ENCODE data around the gene SACS. TPM values are rescaled to one million over a fixed set of nuclear protein-coding genes. Genes with fewer than 3 reads are reported as not detected.

Gene SACS
- total RNA-seq, 1 donor, result 87.7 TPM

GRCh38 chr13:23372264-23372906 lies 61.1 kb downstream of the SACS start:
- no peak for TF ChIP-seq CTCF (IDR thresholded peaks at IDR 0.05; ENCODE audit: insufficient read depth, low read depth, low read length)
- no peak overlapping the region for H3K4me3 ChIP-seq (ENCODE audit: low read depth, low read length)
- peak; percentile 47 for DNase-seq (ENCODE audit: low read depth)

GRCh38 chr13:23367907-23368306 lies 65.6 kb downstream of the SACS start:
- DNase-seq (ENCODE audit: low read depth), result no peak
- TF ChIP-seq CTCF (IDR thresholded peaks at IDR 0.05; ENCODE audit: insufficient read depth, low read depth, low read length), result no peak
- H3K4me3 ChIP-seq (ENCODE audit: low read depth, low read length), result no peak overlapping the region

- no peak for DNase-seq (ENCODE audit: low read depth)
- H3K4me3 ChIP-seq (ENCODE audit: low read depth, low read length), result no peak overlapping the region
- TF ChIP-seq CTCF (IDR thresholded peaks at IDR 0.05; ENCODE audit: insufficient read depth, low read depth, low read length), result no peak
Measured at GRCh38 chr13:23365652-23366051, 67.8 kb downstream of the SACS start.

GRCh38 chr13:23359882-23360281 lies 73.6 kb downstream of the SACS start:
- no peak for TF ChIP-seq CTCF (IDR thresholded peaks at IDR 0.05; ENCODE audit: insufficient read depth, low read depth, low read length)
- H3K4me3 ChIP-seq (ENCODE audit: low read depth, low read length), result no peak overlapping the region
- DNase-seq (ENCODE audit: low read depth), result no peak

- H3K4me3 ChIP-seq (ENCODE audit: low read depth, low read length), result no peak overlapping the region
- TF ChIP-seq CTCF (IDR thresholded peaks at IDR 0.05; ENCODE audit: insufficient read depth, low read depth, low read length), result no peak
- DNase-seq (ENCODE audit: low read depth), result no peak
Measured at GRCh38 chr13:23357349-23357748, 76.2 kb downstream of the SACS start.

- no peak for TF ChIP-seq CTCF (IDR thresholded peaks at IDR 0.05; ENCODE audit: insufficient read depth, low read depth, low read length)
- H3K4me3 ChIP-seq (ENCODE audit: low read depth, low read length), result no peak overlapping the region
- no peak for DNase-seq (ENCODE audit: low read depth)
Measured at GRCh38 chr13:23356368-23356767, 77.1 kb downstream of the SACS start.

GRCh38 chr13:23354520-23354919 lies 79.0 kb downstream of the SACS start:
- TF ChIP-seq CTCF (IDR thresholded peaks at IDR 0.05; ENCODE audit: insufficient read depth, low read depth, low read length), result no peak
- DNase-seq (ENCODE audit: low read depth), result no peak
- H3K4me3 ChIP-seq (ENCODE audit: low read depth, low read length), result no peak overlapping the region
